ENCODE data around the gene RASAL2. TPM values are rescaled to one million over a fixed set of nuclear protein-coding genes. Genes with fewer than 3 reads are reported as not detected.
"Not testable (repeated sequence)": the region's sequence is repeated elsewhere in the genome, so short reads cannot be mapped to it uniquely, and the experiment has no call there.

RASAL2 gene
- total RNA-seq, 8 experiments from 2014 or later, result 8.0 to 36.6 (median 23.7) TPM

GRCh38 chr1:178238722-178239510 lies 145.0 kb downstream of the RASAL2 start:
- Histone ChIP-seq H3K4me1 (replicated peaks in 1 of 2) (no peaks in the 10 kb centered on the region), H3K27ac (no peak overlapping the region), H3K4me3 (no peak overlapping the region)
- ATAC-seq (replicated peaks in 6 of 8), result peak in 2 of 8 experiments; percentile 97 to 98
- in situ Hi-C loops (cut with MboI; ENCODE audit: low pct_unique_long_range_greater_than_20kb in 2 of 9, low sequenced_read_pairs in 9 of 9, unreplicated experiment in 9 of 9), result no loop called here
- 0 to 100% (median 78%) methylated on average over 1 of the region's 1 CpG; no CpG with 5 or more reads in 3 of the 10 experiments for WGBS, 10 experiments

DNA sequence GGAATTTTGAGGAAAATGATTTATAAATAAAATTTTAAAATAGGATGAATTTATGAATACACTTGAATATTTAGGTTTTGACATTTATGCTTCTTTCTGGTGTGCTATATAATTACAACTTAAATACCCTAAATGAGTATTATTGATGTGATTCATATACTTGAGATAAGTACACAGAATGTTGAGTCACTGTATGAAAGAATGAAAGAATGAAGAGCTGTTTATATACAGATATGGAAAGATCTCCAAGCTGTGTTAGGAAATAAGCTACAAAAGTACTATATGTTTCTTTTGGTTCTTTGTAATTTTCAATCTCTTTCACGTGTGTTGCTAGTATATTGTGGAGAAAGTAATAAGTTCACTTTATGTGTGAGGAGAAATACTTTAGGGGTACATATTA lies 147.2 kb downstream of the RASAL2 start:
- 17 to 100% (median 88%) methylated on average over 1 of the region's 1 CpG; no CpG with 5 or more reads in 1 of the 10 experiments for WGBS, 10 experiments
- Histone ChIP-seq H3K27ac (no peak overlapping the region), H3K4me3 (no peak overlapping the region), H3K4me1 (replicated peaks in 1 of 2) (no peaks in the 10 kb centered on the region)
- in situ Hi-C loops (cut with MboI; ENCODE audit: low pct_unique_long_range_greater_than_20kb in 2 of 9, low sequenced_read_pairs in 9 of 9, unreplicated experiment in 9 of 9), result no loop called here
- ATAC-seq (replicated peaks in 6 of 8), result no peak

DNA sequence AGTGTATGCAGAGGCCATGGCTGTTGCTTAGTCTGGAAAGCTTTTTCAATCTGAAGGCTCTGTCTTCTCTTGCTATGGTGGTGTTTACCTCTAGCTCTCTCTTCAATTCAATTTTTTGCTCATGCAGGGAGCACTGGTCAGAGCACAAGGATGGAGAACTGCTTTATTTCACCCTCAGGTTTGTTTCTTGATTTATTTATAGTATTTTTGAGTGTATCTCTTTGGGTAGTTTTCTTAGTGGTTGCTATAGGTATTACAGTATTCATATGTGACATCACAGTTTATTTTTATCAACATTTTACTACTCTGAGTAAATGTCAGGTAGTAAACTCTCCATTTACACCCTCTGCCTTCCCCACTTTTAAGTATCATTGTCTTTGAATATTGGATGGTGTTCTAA lies 147.9 kb downstream of the RASAL2 start:
- in situ Hi-C loops (cut with MboI; ENCODE audit: low pct_unique_long_range_greater_than_20kb in 2 of 9, low sequenced_read_pairs in 9 of 9, unreplicated experiment in 9 of 9), result no loop called here
- Histone ChIP-seq H3K4me3 (no peak overlapping the region), H3K4me1 (replicated peaks in 1 of 2) (no peaks in the 10 kb centered on the region), H3K27ac (no peak overlapping the region)
- peak in 2 of 8 experiments; percentile 10 to 27 for ATAC-seq (replicated peaks in 6 of 8)

DNA sequence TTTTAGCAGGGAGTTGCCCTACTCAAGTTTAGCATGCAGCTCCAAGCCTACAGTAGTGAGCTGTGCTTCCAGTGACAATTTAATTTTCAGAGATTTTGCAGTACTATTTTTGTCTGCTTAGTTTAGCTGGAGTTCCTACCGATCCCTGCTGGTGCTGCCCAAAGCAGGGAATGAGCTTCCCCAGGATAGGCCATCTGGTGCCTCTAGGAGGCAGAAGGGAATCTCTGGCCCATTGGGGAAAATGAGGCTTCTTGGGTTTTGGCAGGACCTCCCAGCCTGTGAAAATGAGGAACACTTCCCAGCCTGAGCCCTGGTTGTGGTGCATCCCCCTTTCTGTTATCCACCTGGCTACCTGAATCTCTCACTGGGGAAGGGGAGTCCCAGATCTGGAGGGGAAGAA lies 149.2 kb downstream of the RASAL2 start:
- no peak for ATAC-seq (replicated peaks in 6 of 8)
- no peak overlapping the region for H3K27ac ChIP-seq
- 75 to 100% (median 90%) methylated on average over 1 of the region's 1 CpG; no CpG with 5 or more reads in 6 of the 10 experiments for WGBS, 10 experiments
- H3K4me3 ChIP-seq, result no peak overlapping the region
- in situ Hi-C loops (cut with MboI; ENCODE audit: low pct_unique_long_range_greater_than_20kb in 2 of 9, low sequenced_read_pairs in 9 of 9, unreplicated experiment in 9 of 9), result no loop called here
- no peaks in the 10 kb centered on the region for H3K4me1 ChIP-seq (replicated peaks in 1 of 2)

GRCh38 chr1:178243890-178244289 lies 150.0 kb downstream of the RASAL2 start:
- no peak for ATAC-seq (replicated peaks in 6 of 8)
- in situ Hi-C loops (cut with MboI; ENCODE audit: low pct_unique_long_range_greater_than_20kb in 2 of 9, low sequenced_read_pairs in 9 of 9, unreplicated experiment in 9 of 9), result no loop called here
- WGBS, 10 experiments, result 47 to 100% (median 90%) methylated on average over 1 to 2 of the region's 2 CpGs
- no peak overlapping the region for H3K4me3 ChIP-seq
- no peak overlapping the region for H3K27ac ChIP-seq
- H3K4me1 ChIP-seq (replicated peaks in 1 of 2), result no peaks in the 10 kb centered on the region

DNA sequence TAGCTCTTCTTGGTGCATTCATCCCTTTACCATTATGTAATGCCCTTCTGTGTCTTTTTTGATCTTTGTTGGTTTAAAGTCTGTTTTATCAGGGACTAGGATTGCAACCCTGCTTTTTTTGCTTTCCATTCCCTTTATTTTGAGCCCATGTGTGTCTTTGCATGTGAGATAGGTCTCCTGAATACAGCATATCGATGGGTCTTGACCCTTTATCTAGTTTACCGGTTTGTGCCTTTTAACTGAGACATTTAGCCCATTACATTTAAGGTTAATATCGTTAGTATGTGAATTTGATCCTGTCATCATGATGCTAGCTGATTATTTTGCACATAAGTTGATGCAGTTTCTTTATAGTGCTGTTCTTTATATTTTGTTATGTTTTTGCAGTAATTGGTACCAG lies 154.4 kb downstream of the RASAL2 start:
- ATAC-seq (replicated peaks in 6 of 8); H3K27ac ChIP-seq; in situ Hi-C loops (cut with MboI; ENCODE audit: low pct_unique_long_range_greater_than_20kb in 2 of 9, low sequenced_read_pairs in 9 of 9, unreplicated experiment in 9 of 9); H3K4me3 ChIP-seq; H3K4me1 ChIP-seq (replicated peaks in 1 of 2): not testable (repeated sequence)
- WGBS, 10 experiments, result 52 to 100% (median 96%) methylated on average over 2 to 3 of the region's 3 CpGs

DNA sequence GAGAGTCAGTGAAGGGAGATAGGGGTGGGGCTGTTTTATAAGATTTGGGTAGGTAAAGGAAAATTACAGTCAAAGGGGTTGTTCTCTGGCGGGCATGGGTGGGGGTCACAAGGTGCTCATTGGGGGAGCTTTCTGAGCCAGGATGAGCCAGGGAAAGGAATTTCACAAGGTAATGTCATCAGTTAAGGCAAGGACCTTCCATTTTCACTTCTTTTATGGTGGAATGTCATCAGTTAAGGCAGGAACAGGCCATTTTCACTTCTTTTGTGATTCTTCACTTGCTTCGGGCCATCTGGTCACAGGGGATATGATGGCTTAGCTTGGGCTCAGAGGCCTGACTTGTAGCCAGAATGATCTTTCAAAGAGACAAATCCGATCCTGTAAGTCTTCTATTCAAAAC lies 159.7 kb downstream of the RASAL2 start:
- H3K4me3 ChIP-seq; ATAC-seq (replicated peaks in 6 of 8); H3K27ac ChIP-seq; H3K4me1 ChIP-seq (replicated peaks in 1 of 2); in situ Hi-C loops (cut with MboI; ENCODE audit: low pct_unique_long_range_greater_than_20kb in 2 of 9, low sequenced_read_pairs in 9 of 9, unreplicated experiment in 9 of 9): not testable (repeated sequence)
- whole genome bisulfite sequencing, 10 experiments, result 67 to 100% (median 92%) methylated on average over 1 to 3 of the region's 3 CpGs; no CpG with 5 or more reads in 3 of the 10 experiments

GRCh38 chr1:178254433-178254832 lies 160.5 kb downstream of the RASAL2 start:
- Histone ChIP-seq H3K27ac (no peak overlapping the region), H3K4me1 (replicated peaks in 1 of 2) (no peaks in the 10 kb centered on the region), H3K4me3 (no peak overlapping the region)
- in situ Hi-C loops (cut with MboI; ENCODE audit: low pct_unique_long_range_greater_than_20kb in 2 of 9, low sequenced_read_pairs in 9 of 9, unreplicated experiment in 9 of 9), result no loop called here
- ATAC-seq (replicated peaks in 6 of 8), result no peak

GRCh38 chr1:178258536-178258935 lies 164.6 kb downstream of the RASAL2 start:
- no peak overlapping the region for H3K27ac ChIP-seq
- in situ Hi-C loops (cut with MboI; ENCODE audit: low pct_unique_long_range_greater_than_20kb in 2 of 9, low sequenced_read_pairs in 9 of 9, unreplicated experiment in 9 of 9), result no loop called here
- ATAC-seq (replicated peaks in 6 of 8), result peak in 1 of 8 experiments; percentile 27
- H3K4me3 ChIP-seq, result no peak overlapping the region
- WGBS, 10 experiments, result 21 to 100% (median 91%) methylated on average over 1 to 3 of the region's 3 CpGs
- H3K4me1 ChIP-seq (replicated peaks in 1 of 2), result peaks cover 14 to 18% of the 10 kb centered on the region in 2 donors

GRCh38 chr1:178262120-178262500 lies 168.2 kb downstream of the RASAL2 start:
- peak in 7 of 8 experiments; percentile 37 to 91 (median 80) for ATAC-seq (replicated peaks in 6 of 8)
- 0 to 29% (median 0%) methylated on average over 1 to 3 of the region's 3 CpGs for WGBS, 10 experiments
- Histone ChIP-seq H3K4me3 (no peak overlapping the region), H3K27ac (peak overlapping the region; percentile 75 to 79), H3K4me1 (replicated peaks in 1 of 2) (peaks cover 35 to 36% of the 10 kb centered on the region in 2 donors)
- in situ Hi-C loops (cut with MboI; ENCODE audit: low pct_unique_long_range_greater_than_20kb in 2 of 9, low sequenced_read_pairs in 9 of 9, unreplicated experiment in 9 of 9), result no loop called here

- Histone ChIP-seq H3K4me1 (replicated peaks in 1 of 2) (peaks cover 35 to 38% of the 10 kb centered on the region in 2 donors), H3K27ac (peak overlapping the region in 1 of 2 donors; percentile 0), H3K4me3 (no peak overlapping the region)
- WGBS, 10 experiments, result 0 to 72% (median 43%) methylated on average over 1 to 2 of the region's 2 CpGs; no CpG with 5 or more reads in 4 of the 10 experiments
- in situ Hi-C loops (cut with MboI; ENCODE audit: low pct_unique_long_range_greater_than_20kb in 2 of 9, low sequenced_read_pairs in 9 of 9, unreplicated experiment in 9 of 9), result no loop called here
- no peak for ATAC-seq (replicated peaks in 6 of 8)
Observed at GRCh38 chr1:178263341-178263740, 169.4 kb downstream of the RASAL2 start.

- in situ Hi-C loops (cut with MboI; ENCODE audit: low pct_unique_long_range_greater_than_20kb in 2 of 9, low sequenced_read_pairs in 9 of 9, unreplicated experiment in 9 of 9), result no loop called here
- WGBS, 10 experiments, result 60 to 100% (median 85%) methylated on average over 2 to 3 of the region's 3 CpGs
- peaks cover 35 to 38% of the 10 kb centered on the region in 2 donors for H3K4me1 ChIP-seq (replicated peaks in 1 of 2)
- no peak overlapping the region for H3K4me3 ChIP-seq
- peak in 6 of 8 experiments; percentile 11 to 91 (median 31) for ATAC-seq (replicated peaks in 6 of 8)
- H3K27ac ChIP-seq, result peak overlapping the region; percentile 30 to 78
Observed at GRCh38 chr1:178266113-178266512, 172.2 kb downstream of the RASAL2 start.

- ATAC-seq (replicated peaks in 6 of 8), result peak in 7 of 8 experiments; percentile 43 to 81 (median 51)
- peak overlapping the region in 1 of 5 donors; percentile 5 for H3K4me3 ChIP-seq
- in situ Hi-C loops (cut with MboI; ENCODE audit: low pct_unique_long_range_greater_than_20kb in 2 of 9, low sequenced_read_pairs in 9 of 9, unreplicated experiment in 9 of 9), result no loop called here
- H3K4me1 ChIP-seq (replicated peaks in 1 of 2), result peaks cover 31 to 35% of the 10 kb centered on the region in 2 donors
- WGBS, 10 experiments, result 0 to 100% (median 60%) methylated on average over 1 to 4 of the region's 4 CpGs
- peak overlapping the region; percentile 30 to 78 for H3K27ac ChIP-seq
Observed at GRCh38 chr1:178266619-178267066, 172.7 kb downstream of the RASAL2 start.

DNA sequence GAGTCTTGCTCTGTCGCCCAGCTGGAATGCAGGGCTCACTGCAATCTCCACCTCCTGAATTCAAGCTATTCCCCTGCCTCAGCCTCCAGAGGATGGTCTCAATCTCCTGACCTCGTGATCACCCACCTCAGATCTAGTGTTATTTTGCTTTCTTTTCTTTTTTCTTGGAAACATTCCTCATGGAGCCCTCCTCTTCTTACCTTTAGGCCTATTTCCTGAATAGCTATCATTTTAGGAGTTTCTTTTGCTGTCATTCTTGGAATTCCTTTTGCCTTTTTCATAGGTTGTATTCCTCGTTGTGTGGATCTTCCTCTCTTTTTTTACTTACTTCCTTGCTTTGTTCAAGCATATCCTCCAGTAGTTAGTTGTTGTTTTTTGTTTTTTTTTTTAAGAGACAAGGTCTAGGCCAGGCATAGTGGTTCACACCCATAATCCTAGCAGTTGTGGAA lies 173.8 kb downstream of the RASAL2 start:
- H3K4me1 ChIP-seq (replicated peaks in 1 of 2), result peaks cover 25 to 32% of the 10 kb centered on the region in 2 donors
- 28 to 92% (median 71%) methylated on average over 2 to 3 of the region's 3 CpGs for WGBS, 10 experiments
- no peak overlapping the region for H3K4me3 ChIP-seq
- in situ Hi-C loops (cut with MboI; ENCODE audit: low pct_unique_long_range_greater_than_20kb in 2 of 9, low sequenced_read_pairs in 9 of 9, unreplicated experiment in 9 of 9), result no loop called here
- H3K27ac ChIP-seq, result no peak overlapping the region
- no peak for ATAC-seq (replicated peaks in 6 of 8)

Data from motor neuron (in vitro differentiated cells).